GM19025 (cell line): ENCODE results near the gene OPALIN.

ENCODE experiments used
- ATAC-seq: cut with Tn5 transposase; IDR thresholded peaks from one replicate; pipeline ENCODE4 v1.9.1; 2021; ENCODE audit warnings: mild to moderate bottlenecking, low read depth, moderate library complexity; ENCODE audit not compliant: unreplicated experiment

The OPALIN gene, protein sequence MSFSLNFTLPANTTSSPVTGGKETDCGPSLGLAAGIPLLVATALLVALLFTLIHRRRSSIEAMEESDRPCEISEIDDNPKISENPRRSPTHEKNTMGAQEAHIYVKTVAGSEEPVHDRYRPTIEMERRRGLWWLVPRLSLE

DNA sequence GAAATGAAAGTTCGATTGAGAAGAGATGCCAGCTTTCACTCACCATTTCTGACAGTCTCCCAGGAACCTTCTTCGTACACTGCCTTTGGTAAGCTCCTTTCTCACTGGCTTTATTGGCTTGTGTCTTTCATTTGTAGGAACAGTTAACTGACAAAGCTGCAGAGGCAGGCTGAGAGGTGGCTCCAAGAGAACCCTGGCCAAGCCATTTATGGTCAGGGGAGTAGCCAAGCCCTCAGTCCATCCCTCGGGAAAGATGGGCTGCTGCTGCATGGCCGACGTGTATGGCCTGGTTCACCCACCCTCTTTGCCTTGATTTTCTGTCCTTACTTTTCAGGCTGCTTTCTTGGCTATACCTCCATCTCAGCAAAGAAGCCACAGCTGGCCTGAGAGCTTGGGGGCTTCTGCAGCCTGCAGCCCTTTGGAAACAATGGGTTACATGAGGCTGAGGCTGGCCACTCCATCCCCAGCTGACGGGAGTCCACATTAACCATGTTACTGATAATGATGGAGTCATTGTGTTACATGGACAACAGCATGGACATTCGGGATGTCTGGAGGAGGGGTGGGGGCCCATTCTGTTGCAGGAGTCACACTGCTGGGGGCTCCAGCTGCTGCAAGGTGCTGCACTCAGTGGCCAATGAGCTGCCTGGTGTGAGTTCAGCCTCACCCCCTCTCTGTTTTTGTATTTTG, at the start of gene OPALIN:
Gene OPALIN (minus strand): TSS at position 152 of the 690 bp plus-strand sequence. CDS start 106 bp downstream, at position 46.
- ATAC-seq: no peak

DNA sequence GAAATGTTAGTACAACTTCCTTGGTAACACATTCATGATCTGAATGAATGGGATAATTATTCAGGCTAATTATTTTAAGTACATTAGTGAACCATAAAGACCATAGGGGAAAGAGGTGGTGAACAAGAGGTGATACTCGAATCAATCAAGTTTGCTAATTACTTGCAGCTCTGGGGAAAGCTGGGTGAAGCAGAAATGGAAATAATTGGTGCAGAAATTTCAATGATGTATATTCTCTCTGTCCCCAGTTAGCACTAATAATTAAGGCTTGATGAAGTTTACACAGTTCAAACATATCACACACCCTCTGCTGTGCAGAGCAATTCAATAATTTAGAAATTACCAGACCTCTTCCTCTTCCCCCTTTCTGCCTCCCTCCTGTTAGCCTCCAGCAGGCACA, 49.4 kb upstream of the OPALIN start:
- ATAC-seq: no peak

DNA sequence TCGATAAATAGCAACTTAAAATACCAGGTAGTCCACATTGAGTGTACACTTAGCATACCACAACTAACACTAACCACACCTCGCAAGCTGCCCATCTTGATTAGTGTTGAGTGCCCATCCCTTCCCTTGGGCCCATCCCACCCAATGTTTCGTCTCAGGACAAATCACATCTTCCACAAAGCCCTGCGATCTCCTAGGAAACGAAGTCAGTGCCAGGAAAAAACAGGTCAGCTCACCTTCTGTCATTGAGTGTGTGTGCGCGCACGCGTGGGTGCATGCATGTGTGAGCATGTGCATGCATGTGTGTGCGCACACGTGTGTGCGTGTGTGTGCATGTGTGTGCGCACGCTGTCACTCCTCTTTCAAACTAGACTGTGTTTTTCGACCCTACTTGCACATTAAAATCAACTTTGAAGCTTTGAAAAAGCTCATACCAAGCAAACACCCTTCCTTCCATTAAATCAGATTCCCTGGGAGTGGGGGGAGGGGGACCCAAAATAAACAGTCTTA, 48.8 kb upstream of the OPALIN start:
- ATAC-seq: no peak

DNA sequence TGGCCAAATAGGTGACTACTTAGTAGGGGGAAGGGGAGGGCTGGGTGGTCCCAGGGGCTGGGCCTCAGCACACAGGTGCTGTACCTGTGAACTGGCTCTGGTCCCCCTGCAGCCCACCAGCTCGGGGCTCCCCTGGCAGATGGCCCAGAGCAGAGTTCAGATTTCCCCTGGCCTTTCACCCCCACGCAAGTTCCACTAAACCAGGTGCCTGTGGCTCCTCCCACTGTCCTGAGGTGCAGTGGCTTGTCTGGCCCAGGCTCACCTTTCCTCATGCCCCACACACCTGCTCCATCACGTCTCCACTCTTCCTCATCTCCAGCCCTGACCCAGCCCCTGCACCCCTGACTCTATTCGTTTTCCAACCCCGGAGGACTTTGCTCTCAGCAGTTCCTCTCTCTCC, 47.3 kb upstream of the OPALIN start:
- no peak for ATAC-seq

DNA sequence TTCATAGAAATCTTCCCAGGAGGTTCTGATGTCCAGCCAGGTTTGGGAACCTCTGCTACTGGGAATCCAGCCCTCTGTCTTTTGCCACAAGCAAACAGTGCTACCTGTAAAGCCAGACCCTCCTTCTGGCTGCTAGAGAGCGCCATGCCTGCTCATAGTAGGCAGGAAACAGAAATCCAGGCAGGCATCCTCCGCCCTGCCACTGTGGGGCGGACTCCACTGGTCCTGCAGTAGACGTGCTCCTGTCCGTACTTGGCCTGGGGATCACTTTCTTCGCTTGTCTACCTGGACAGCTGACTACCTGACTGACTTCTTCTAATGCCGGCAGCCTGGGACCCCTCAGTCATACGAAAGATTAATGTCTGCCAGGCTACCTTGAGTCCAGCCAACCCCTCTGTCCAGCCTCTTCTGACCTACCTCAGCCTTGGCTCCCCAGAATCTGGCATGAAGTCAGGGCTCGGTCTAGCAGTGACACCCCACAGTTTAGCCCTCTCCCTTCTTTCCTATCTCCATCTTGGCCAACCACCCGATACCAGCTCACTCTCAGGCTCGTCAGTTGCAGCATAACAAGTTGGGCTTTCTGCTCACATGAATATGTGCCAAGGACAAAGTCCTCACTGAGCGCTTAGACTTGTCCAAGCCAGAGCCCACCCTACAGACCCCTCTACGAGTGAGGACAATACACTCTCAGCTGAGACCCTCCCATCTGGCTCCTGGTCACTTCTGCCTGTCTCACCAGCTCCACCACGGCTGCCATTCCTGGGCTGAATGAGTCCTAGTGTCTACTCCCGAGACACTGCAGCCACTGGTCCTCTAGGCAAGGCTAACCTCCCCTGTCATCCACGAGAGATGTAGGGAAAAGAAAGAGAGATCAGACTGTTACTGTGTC, 43.9 kb upstream of the OPALIN start:
- ATAC-seq: no peak

DNA sequence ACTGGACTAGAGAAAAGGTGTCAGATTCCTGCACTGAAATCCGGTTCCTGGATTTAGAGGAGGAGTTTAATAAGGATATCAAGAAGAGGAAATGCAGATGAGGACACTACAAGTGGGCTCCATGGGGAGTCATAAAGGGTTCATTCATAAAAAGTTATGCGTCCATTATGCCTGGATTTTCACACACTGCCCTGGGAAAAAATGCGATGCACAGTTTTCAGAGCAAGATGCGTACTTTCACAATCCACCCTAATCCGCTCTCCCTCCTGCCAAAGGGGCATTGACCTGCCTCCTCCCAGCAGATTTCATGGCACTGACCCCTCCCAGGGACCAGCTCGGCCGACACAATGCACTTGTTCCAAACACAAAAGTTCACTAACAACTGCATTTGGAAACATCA, 42.2 kb upstream of the OPALIN start:
- ATAC-seq: no peak

DNA sequence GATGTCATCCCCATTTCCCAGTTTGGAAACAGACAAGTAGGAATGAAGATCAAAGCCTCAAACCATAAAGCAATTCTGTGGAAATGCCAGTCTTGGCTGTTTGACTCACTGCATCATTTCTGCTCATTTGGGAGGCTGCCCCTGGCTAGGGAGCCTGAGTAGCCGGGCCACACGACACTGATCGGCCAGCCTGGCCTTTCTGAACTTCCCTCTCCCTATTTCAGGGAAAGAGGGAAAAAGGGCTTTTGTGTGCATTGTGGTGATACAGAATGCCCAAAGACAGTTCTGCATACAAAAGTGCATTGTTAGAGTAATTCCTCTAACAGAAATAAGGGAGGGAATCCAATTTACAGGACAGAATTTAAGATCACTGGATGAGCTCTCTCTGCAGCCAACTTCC, 41.7 kb upstream of the OPALIN start:
- no peak for ATAC-seq

DNA sequence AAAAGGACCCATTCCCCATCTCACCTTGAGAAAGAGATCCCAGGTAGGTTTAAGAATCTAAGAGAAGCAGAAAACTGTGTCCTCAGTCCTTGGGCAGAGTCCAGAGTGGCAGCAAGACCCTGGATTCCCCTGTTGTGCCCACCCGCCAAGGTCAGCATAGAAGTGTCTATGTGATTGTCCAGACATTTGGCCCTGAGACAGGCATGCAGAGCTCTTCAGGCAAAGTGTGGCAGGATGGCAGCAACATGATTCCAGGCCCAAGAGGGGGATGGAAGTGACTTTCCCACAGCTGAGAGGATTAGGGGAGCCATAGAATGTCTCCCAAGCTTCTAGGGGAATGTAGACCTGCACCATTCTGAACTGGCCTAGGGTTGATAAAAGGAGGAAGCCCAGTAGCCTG, 39.1 kb upstream of the OPALIN start:
- no peak for ATAC-seq

DNA sequence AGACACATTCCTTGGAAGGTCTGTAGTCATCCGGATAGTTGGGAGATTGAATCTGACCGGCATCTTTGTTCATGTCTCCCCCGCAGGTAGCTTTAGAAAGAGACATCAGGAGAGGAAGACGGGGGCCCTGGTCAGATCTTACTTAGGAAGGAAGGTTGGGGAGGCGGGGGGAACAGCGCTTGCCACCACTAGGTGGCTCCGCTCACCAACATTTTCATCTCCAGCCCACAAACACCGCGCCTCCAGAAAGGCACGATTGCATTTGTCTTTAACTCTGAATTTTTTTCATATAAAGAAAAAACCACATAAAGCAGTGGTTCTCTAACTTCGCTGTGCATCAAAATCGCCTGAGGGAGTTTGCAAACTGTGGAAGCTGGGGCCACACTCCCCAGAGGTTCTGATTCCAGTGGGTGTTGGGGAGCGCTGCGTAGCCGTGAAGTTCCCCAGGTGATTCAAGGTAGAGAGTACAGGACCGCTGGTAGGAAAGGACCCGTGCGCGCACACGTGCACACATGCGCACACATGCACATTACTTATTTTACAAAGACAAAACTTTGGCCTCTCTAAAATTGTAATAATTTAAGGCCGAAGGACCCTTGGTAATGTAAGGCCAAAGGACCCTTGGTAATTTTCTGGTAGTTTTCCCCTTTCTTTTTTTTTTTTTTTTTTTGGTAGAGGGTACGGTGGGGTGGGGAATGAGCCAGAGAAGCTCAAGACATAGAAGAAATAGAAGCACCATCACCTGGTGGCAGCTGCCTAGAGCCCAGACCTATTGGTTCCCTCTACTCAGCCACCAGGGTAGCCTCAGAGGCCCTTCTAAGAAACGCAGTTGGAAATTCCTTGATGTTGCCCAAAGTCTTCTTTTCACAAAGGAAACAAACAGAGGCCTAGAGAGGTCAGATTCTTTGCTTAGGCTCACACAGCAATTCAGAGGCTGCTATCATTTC, 37.4 kb upstream of the OPALIN start:
- ATAC-seq: no peak

DNA sequence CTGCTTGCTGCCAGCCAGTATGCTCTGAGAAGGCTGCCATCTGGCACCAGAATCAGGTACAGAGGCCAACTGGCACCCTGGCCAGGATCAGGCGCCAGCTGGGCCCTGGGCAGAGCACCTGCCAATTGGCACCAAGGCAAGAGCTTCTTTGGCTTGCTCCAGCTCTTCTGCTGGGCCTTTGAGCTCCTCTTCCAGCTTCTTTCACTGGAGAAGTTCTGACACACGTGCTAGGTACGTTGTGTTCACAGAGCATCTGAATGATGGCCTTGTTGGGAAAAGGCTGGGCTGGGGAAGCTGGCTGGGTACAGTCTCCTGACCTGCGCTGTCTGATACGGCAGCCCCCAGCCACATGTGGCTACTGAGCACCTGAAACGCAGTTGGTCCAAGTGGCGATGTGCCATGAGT, 31.7 kb upstream of the OPALIN start:
- ATAC-seq: no peak

DNA sequence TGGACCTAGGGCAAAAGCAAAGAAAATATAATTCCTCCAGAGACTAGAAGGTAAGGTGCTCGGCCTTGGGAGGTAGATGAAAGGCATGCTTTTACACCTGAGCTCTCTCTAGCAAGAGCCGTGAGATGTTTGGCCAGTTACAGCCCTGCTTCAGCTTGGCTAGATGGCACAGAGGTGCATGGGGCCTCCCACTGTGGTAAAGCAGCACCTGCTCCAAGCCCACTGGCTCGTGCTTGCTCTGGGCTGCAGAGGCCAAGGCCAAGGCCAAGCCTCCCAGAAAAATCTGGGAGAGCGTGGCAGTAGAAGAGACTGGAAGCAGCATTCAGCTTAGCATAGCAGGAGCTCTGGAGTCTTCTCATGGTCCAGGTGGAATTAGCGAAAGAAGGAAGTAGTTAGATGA, 31.0 kb upstream of the OPALIN start:
- ATAC-seq: no peak

DNA sequence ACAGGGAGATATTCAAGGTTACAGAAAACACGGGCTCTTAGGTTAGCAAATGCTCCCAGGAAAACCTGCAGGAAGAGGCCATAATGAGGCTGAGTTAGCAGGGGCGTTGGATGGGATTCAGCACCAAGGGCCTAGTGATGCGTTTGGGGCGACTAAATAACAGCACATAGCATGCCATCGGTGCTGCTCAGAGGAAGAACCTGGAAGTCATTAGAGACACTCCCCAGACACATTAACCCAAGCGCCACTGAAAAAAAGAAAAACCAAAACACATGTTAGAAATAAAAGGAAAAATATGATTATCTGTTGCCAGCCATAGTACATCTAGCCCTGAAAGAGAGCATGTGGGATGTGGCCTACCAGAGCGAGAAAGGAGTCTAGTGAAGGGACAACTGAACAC, 28.8 kb upstream of the OPALIN start:
- no peak for ATAC-seq

DNA sequence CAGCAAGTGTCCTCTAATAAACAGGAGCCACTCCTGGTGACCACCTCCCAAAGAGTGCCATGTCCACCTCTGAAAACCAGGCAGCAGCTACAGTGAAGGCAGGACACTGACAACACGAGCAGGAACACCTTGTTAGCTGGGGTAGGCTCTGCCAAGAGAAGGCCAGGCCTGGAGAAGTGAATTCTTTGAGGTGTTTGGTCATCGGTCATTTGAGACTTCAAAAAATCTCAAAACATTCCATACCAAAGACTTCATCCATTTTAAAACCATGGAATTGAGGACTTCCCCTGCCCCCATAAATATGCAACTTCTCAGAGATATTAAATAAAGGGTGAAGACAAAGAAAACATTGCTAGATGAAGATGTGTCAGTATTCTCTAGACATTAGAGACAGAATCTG, 28.4 kb upstream of the OPALIN start:
- ATAC-seq: no peak

DNA sequence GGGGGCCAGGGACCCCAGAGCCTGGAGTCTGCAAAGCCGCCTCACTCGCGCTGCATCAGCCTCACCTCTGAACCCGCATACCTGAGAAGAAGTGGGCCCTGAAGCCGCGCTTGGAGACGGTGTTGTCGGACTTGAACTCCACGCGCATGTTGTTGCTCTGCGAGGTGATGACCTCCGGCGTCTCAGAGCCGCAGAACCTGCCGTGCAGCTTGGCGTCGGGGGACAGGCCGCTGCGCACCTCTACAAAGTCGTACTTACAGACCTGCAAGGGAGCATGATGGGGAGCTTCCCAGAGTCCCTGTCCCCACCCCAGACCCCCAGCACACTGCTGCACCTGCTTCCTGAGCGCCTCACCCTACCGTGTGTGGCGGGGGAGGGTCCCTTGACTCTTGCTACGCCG, 25.7 kb upstream of the OPALIN start:
- no peak for ATAC-seq

DNA sequence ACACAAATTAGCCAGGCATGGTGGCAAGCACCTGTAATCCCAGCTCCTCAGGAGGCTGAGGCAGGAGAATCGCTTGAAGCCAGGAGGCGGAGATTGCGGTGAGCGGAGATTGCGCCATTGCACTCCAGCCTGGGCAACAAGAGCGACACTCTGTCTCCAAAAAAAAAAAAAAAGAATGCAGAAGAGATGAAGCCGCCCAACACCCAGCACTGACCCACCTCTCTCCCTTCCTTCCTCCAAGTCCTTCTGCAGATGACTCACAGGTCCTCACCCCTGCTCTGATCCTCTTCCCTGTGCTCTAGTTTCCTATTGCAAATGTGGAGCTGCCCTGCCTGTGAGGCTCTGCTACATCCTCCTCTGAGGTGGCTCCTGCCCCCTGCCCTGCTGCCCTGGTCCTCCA, 22.0 kb upstream of the OPALIN start:
- ATAC-seq: no peak

DNA sequence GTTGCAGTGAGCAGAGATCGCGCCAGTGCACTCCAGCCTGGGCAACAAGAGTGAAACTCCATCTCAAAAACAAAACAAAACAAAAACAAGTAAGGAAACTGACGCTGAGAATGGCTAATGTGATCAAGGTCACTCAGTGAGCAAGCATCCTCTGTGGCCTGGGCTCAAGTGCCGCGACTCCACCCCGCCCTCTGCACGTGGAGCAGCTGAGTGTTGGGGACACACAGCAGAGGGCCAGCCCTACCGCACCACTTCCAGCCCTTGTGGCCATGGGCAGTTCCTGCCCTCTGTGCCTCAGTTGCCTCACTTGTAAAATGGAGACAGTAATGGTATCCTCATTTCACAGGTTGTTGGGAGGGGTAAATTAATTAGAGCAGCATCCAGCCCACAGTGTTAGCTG, 21.0 kb upstream of the OPALIN start:
- no peak for ATAC-seq

DNA sequence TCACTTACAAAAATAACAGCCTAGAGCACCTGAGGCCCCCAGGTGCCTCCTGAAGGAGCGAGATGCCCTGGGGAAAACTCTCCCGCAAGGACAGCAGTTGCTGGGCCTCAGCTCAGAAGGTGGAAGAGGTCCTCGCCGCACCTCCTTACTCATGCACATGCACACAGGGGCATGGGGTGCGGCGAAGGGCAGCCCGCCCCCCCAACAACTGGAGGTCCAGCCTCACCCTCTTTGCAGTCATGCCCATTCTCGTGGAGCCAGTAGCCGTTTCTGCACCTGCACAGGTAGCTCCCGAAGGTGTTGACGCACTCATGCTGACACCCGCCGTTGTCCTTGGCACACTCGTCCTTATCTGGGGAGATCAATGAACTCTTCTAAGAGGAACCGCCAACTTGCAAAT, 19.9 kb upstream of the OPALIN start:
- ATAC-seq: no peak

DNA sequence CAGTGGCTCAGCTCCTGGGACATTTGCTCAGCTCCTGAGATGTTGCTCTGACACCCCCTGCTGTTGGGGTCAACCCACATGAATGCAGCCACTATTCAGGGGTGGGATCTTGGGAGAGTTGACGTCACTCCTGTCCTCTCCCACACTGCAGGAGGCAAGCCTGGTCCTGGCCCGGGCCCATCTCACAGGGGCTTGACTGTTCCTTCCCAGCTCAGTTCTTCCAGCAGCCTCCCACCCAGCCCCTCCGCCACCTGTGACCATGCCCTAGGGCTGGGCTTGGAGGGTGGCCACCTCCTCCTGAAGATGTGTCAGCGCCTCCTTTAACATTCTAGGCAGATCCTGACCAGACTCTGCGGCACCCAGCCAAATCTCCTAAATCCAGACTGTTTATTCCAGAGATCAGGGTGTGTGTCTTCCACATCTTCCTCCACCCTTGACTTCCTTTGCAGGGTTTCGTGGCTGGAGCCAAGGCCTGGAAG, 19.1 kb upstream of the OPALIN start:
- ATAC-seq: no peak

DNA sequence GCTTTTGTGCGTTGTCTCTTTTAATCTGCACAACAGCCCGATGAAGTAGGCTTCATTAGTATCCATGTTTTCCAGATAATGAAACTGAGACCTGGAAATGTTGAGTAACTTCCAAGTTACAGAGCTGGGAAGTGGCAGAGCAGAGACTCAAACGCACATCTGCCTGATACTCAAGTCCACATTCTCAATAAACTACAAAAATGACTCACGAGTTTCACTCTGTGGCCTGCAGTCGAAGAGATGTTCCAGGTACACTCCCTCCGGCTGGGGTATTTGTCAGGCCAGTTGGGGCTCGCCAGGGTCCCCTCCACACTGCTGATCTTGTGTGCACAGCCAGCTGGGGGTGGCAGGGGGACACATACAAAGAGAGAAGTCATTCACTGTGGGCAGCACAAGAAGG, 17.7 kb upstream of the OPALIN start:
- no peak for ATAC-seq
